Heart left ventricle (tissue), 16 donors: ENCODE results near the gene CITED2. TPM values are rescaled to one million over a fixed set of nuclear protein-coding genes. Genes with fewer than 3 reads are reported as not detected.

Experiments
- ATAC-seq, 4 donors: fragments of 200-7000 bp; cut with Tn5 transposase; one replicate each; pipeline ENCODE4 v1.9.1; 2020 to 2022; ENCODE audit warnings: moderate library complexity in 4 of 4, mild to moderate bottlenecking in 3 of 4, moderate number of reproducible peaks in 1 of 4
- DNase-seq, 5 donors: peaks; one replicate each; pipeline ENCODE4 v3.0.0-alpha.2; 2020
- H3K27ac ChIP-seq, 12 donors: fragments of 200-600 bp; sonication (generic) in 4 of 12; one replicate each; pipeline versions ENCODE4 v1.5.0 to v1.8.0; 2016 to 2022; ENCODE audit warnings: mild to moderate bottlenecking in 2 of 12
- H3K27me3 ChIP-seq, 9 donors: fragments of 200-600 bp; sonication (generic) in 2 of 9; one replicate each; pipeline versions ENCODE4 v1.5.1 to v1.8.0; 2016 to 2022; ENCODE audit warnings: mild to moderate bottlenecking in 3 of 9
- H3K36me3 ChIP-seq, 9 donors: fragments of 200-600 bp; sonication (generic) in 2 of 9; one replicate each; pipeline versions ENCODE4 v1.5.0 to v1.8.0; 2018 to 2022; ENCODE audit warnings: mild to moderate bottlenecking in 2 of 9
- H3K4me1 ChIP-seq, 12 donors: fragments of 200-600 bp; sonication (generic) in 4 of 12; one replicate each; pipeline versions ENCODE4 v1.5.0 to v1.8.0; 2016 to 2022; ENCODE audit warnings: mild to moderate bottlenecking in 3 of 12
- H3K4me3 ChIP-seq, 12 donors: fragments of 200-600 bp; sonication (generic) in 4 of 12; one replicate each; pipeline versions ENCODE4 v1.5.0 to v1.8.0; 2017 to 2022; ENCODE audit warnings: mild to moderate bottlenecking in 9 of 12, moderate library complexity in 4 of 12
- H3K9me3 ChIP-seq, 12 donors: fragments of 200-600 bp; sonication (generic) in 4 of 12; one replicate each; pipeline versions ENCODE4 v1.5.0 to v1.8.0; 2016 to 2022; ENCODE audit warnings: mild to moderate bottlenecking in 1 of 12
- POLR2A ChIP-seq, 2 donors: fragments of 450-650 bp; IDR thresholded peaks; one replicate each; pipeline ENCODE4 v1.6.1; 2017; ENCODE audit warnings: antibody characterized with exemption in 2 of 2, mild to moderate bottlenecking in 2 of 2, moderate library complexity in 2 of 2
- WGBS, 4 donors: extraction: QIAGEN DNeasy Blood & Tissue Kit in 2 of 4; methylation state at CpG; one replicate each; pipeline versions ENCODE4 v1.1.5 to v1.1.7; 2013 to 2018; 5-methylcytosine and 5-hydroxymethylcytosine counted together
- intact Hi-C, 10 donors: fragments of 100-400 bp; cut with DNase I; formaldehyde crosslinking; loops; one replicate each; pipeline versions ENCODE4 v1.11.1 to v1.14.2; 2022
- polyA plus RNA-seq, 2 donors: library from polyadenylated mRNA; stranded (reverse); fragments of 200-250 nt; gene quantifications; one replicate each; pipeline ENCODE4 v1.2.3, GENCODE V29; 2013
- total RNA-seq, 9 donors: library from RNA; depleted of rRNA in 2 of 9; stranded (reverse); fragments of >200 nt in 2 of 9; fragmentation: NEBNext Ultra II Directional in 3 of 9; extraction: Animal tissue kit (Norgen Biotek cat#: 25700) in 3 of 9; gene quantifications; one replicate each; pipeline versions ENCODE4 v1.1.0 to v1.2.4, GENCODE V29; 2016 to 2023
- TF ChIP-seq, protein P1 (sequence below), 12 donors: fragments of 200-600 bp; sonication (generic) in 4 of 12; IDR thresholded peaks; one replicate each; pipeline versions ENCODE4 v1.5.0 to v1.8.0; 2018 to 2022; ENCODE audit warnings: antibody characterized with exemption in 12 of 12, mild to moderate bottlenecking in 5 of 12
- donor health status: ischemic (EF 13 %, LVEDD 7.1; RV severe dilation, severe dysfunction).
- donor health status: healthy with polysubstance abuse.
- donor health status: DM: no; HTN: yes; CAD: no.
- donor health status: DM: no; HTN: no; CAD: no.
- donor health status: ischemic (EF 25% LVEDD 6.9; RV normal size, moderate dysfunction).
- donor health status: ischemic (EF 25% LVEDD 5.7; RV mildly dilated, moderate dysfunction).
- donor health status: healthy.
- donor health status: DM: yes; HTN: yes; CAD: no.
- donor health status: ischemic (EF 35%, LVEDD 5.7; RV mildly dilated, moderate dysfunction).
- donor health status: nonischemic (EF 11% LVEDD 7.7; RV severe dilation, severe dysfunction).
- donor health status: DM: yes; HTN: yes; CAD: no.
- donor health status: PGD.
- donor health status: ischemic (EF 29% LVEDD 5.4; RV normal size, mild dysfunction).
- donor health status: nonischemic (EF 23%, LVEDD 6.1; RV moderate dilation, normal function).

CITED2 gene
- total and polyA plus RNA-seq, 11 donors: 13.0 to 233 (median 149) TPM

DNA sequence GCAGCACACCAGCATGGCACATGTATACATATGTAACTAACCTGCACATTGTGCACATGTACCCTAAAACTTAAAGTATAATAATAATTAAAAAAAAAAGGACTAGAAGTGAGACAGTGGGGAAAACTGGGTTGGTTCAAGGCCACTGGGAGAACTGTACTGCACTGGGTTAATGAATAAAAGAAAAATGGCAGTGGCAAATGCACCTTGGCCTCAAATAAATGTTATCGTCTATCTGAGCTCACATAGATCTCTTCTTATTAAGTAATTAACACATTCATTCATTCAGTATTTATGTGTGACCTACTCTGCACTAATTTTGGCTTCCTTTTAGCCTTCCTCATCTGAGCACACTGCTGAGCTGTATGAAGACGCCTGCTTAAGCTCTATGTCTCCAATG, 17.5 kb downstream of the CITED2 start:
- intact Hi-C loops: loop anchor here in 5 of 10 donors (5.0 to 10.0 kb wide), 5 partner anchors 60 to 322 kb away; no protein-coding TSS in a partner anchor

GRCh38 chr6:139355777-139356445, 18.5 kb downstream of the CITED2 start:
- 93 to 96% (median 95%) methylated on average over 7 of the region's 7 CpGs for WGBS, 4 donors

More for the DNA sequence above, 17.5 kb downstream of the CITED2 start:
- H3K27me3 ChIP-seq: no peaks in the 10 kb centered on the region
- 95 to 98% (median 97%) methylated on average over 2 of the region's 2 CpGs for WGBS, 4 donors
- no peak for ATAC-seq
- H3K9me3 ChIP-seq: no peaks in the 10 kb centered on the region
- H3K27ac ChIP-seq: no peak overlapping the region
- no peaks in the 10 kb centered on the region for H3K36me3 ChIP-seq
- H3K4me3 ChIP-seq: no peak overlapping the region
- TF ChIP-seq, protein P1, sequence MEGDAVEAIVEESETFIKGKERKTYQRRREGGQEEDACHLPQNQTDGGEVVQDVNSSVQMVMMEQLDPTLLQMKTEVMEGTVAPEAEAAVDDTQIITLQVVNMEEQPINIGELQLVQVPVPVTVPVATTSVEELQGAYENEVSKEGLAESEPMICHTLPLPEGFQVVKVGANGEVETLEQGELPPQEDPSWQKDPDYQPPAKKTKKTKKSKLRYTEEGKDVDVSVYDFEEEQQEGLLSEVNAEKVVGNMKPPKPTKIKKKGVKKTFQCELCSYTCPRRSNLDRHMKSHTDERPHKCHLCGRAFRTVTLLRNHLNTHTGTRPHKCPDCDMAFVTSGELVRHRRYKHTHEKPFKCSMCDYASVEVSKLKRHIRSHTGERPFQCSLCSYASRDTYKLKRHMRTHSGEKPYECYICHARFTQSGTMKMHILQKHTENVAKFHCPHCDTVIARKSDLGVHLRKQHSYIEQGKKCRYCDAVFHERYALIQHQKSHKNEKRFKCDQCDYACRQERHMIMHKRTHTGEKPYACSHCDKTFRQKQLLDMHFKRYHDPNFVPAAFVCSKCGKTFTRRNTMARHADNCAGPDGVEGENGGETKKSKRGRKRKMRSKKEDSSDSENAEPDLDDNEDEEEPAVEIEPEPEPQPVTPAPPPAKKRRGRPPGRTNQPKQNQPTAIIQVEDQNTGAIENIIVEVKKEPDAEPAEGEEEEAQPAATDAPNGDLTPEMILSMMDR (IDR thresholded peaks at IDR 0.05): no peak
- no peak for TF ChIP-seq POLR2A (IDR thresholded peaks at IDR 0.05)
- DNase-seq: no peak
- peaks cover 0 to 10% (median 1%) of the 10 kb centered on the region in 12 donors for H3K4me1 ChIP-seq

GRCh38 chr6:139355172-139355571, 19.3 kb downstream of the CITED2 start:
- DNase-seq (no peak), ATAC-seq (no peak)
- Histone ChIP-seq H3K36me3 (no peaks in the 10 kb centered on the region), H3K9me3 (no peaks in the 10 kb centered on the region), H3K4me1 (peaks cover 0 to 10% (median 1%) of the 10 kb centered on the region in 12 donors), H3K4me3 (no peak overlapping the region), H3K27me3 (no peaks in the 10 kb centered on the region), H3K27ac (no peak overlapping the region)
- TF ChIP-seq, protein P1 (IDR thresholded peaks at IDR 0.05): no peak
- no peak for TF ChIP-seq POLR2A (IDR thresholded peaks at IDR 0.05)
- intact Hi-C loops: loop anchor here in 5 of 10 donors (5.0 to 10.0 kb wide), 5 partner anchors 58 to 320 kb away; no protein-coding TSS in a partner anchor
- 94 to 98% (median 97%) methylated on average over 2 of the region's 2 CpGs for WGBS, 4 donors

More at GRCh38 chr6:139355777-139356445, 18.5 kb downstream of the CITED2 start:
- intact Hi-C loops: loop anchor here in 5 of 10 donors (5.0 to 10.0 kb wide), 5 partner anchors 59 to 321 kb away; no protein-coding TSS in a partner anchor
- Histone ChIP-seq H3K27me3 (no peaks in the 10 kb centered on the region), H3K27ac (no peak overlapping the region), H3K36me3 (no peaks in the 10 kb centered on the region), H3K9me3 (no peaks in the 10 kb centered on the region), H3K4me1 (peaks cover 0 to 10% (median 1%) of the 10 kb centered on the region in 12 donors), H3K4me3 (no peak overlapping the region)
- no peak for TF ChIP-seq POLR2A (IDR thresholded peaks at IDR 0.05)
- ATAC-seq (no peak), DNase-seq (no peak)

- DNase-seq: no peak
- TF ChIP-seq POLR2A (IDR thresholded peaks at IDR 0.05): no peak
- TF ChIP-seq, protein P1 (IDR thresholded peaks at IDR 0.05): no peak
- Histone ChIP-seq H3K36me3 (no peaks in the 10 kb centered on the region), H3K4me3 (no peak overlapping the region), H3K4me1 (peaks cover 0 to 10% (median 1%) of the 10 kb centered on the region in 12 donors), H3K9me3 (no peaks in the 10 kb centered on the region), H3K27ac (peak overlapping the region in 1 of 12 donors; percentile 2), H3K27me3 (no peaks in the 10 kb centered on the region)
- ATAC-seq: peak in 1 of 4 donors; percentile 58
- WGBS, 4 donors: 31 to 55% (median 39%) methylated on average over 4 of the region's 4 CpGs
- intact Hi-C loops: loop anchor here in 1 of 10 donors (10.0 kb wide), 1 partner anchor 319 kb away; no protein-coding TSS in a partner anchor
These were observed 20.3 kb downstream of the CITED2 start for GRCh38 chr6:139354189-139354588.
